Activated B cell treated with CpG ODN at 0.5 μM for 24 hours (primary cell): ENCODE data around the gene SIGLEC9. TPM values are rescaled to one million over a fixed set of nuclear protein-coding genes. Genes with fewer than 3 reads are reported as not detected.

ENCODE experiments used
- ATAC-seq: fragments of 200-7000 bp; cut with Tn5 transposase; one replicate; pipeline ENCODE4 v1.10.0; 2021; ENCODE audit warnings: low read depth, mild to moderate bottlenecking, moderate library complexity
- CTCF ChIA-PET: fragments of 350-600 bp; sonication (Branson Sonifier 250); formaldehyde crosslinking; loops from one replicate; lab custom pipeline; 2021; ENCODE audit warnings: antibody characterized with exemption; lab: Charles Lee
- POLR2A ChIA-PET: fragments of 350-600 bp; sonication (Branson Sonifier 250); formaldehyde crosslinking; loops from one replicate; lab custom pipeline; 2021; ENCODE audit warnings: antibody characterized with exemption; lab: Charles Lee
- DNase-seq: peaks from one replicate; pipeline ENCODE4 v3.0.0; 2022
- H3K27ac Mint-ChIP-seq: one replicate; pipeline ENCODE4 v1.8.0; 2020; ENCODE audit warnings: mixed read lengths
- H3K27me3 Mint-ChIP-seq: one replicate; pipeline ENCODE4 v1.8.0; 2021; ENCODE audit warnings: mixed read lengths
- H3K36me3 Mint-ChIP-seq: one replicate; pipeline ENCODE4 v1.8.0; 2021; ENCODE audit warnings: low read depth, mixed read lengths
- H3K4me1 Mint-ChIP-seq: one replicate; pipeline ENCODE4 v1.8.0; 2021; ENCODE audit warnings: mixed read lengths
- H3K4me3 Mint-ChIP-seq: one replicate; pipeline ENCODE4 v1.8.0; 2020; ENCODE audit warnings: mild to moderate bottlenecking, mixed read lengths
- H3K9me3 Mint-ChIP-seq: one replicate; pipeline ENCODE4 v1.8.0; 2020; ENCODE audit warnings: mixed read lengths
- CTCF ChIP-seq: fragments of 200-600 bp; IDR thresholded peaks from one replicate; pipeline ENCODE4 v1.8.0; 2022; ENCODE audit warnings: antibody characterized with exemption, mild to moderate bottlenecking
- intact Hi-C: fragments of 100-400 bp; cut with micrococcal nuclease; formaldehyde crosslinking; loops from one replicate; pipeline ENCODE4 v1.15.1; 2024
- total RNA-seq: library from RNA; stranded (reverse); gene quantifications from 2 replicates; pipeline ENCODE4 v1.2.3, GENCODE V29; 2022

SIGLEC9 gene
- total RNA-seq, 1 donor from 2014 or later = 0.29 TPM

- no peak for TF ChIP-seq CTCF
- intact Hi-C loops = no loop called here
- no peaks in the 10 kb centered on the region for H3K9me3 Mint-ChIP-seq
- ChIA-PET CTCF (no interaction called here), POLR2A (no interaction called here)
- no peaks in the 10 kb centered on the region for H3K36me3 Mint-ChIP-seq
- no peak for DNase-seq
- peaks cover 32% of the 10 kb centered on the region for H3K27me3 Mint-ChIP-seq
- H3K4me1 Mint-ChIP-seq = peaks cover 12% of the 10 kb centered on the region
- no peak overlapping the region for H3K4me3 Mint-ChIP-seq
- ATAC-seq = no peak
- H3K27ac Mint-ChIP-seq = no peak overlapping the region
These were observed 2.4 kb upstream of the SIGLEC9 start for GRCh38 chr19:51122112-51122981.

GRCh38 chr19:51123381-51123800 lies 1.3 kb upstream of the SIGLEC9 start:
- intact Hi-C loops = no loop called here
- H3K36me3 Mint-ChIP-seq = no peaks in the 10 kb centered on the region
- no peak overlapping the region for H3K4me3 Mint-ChIP-seq
- ChIA-PET CTCF (no interaction called here), POLR2A (no interaction called here)
- no peak for TF ChIP-seq CTCF
- peaks cover 12% of the 10 kb centered on the region for H3K4me1 Mint-ChIP-seq
- H3K9me3 Mint-ChIP-seq = no peaks in the 10 kb centered on the region
- H3K27ac Mint-ChIP-seq = no peak overlapping the region
- ATAC-seq = no peak
- DNase-seq = no peak
- peaks cover 29% of the 10 kb centered on the region for H3K27me3 Mint-ChIP-seq

- Mint-ChIP-seq H3K9me3 (no peaks in the 10 kb centered on the region), H3K4me1 (peaks cover 12% of the 10 kb centered on the region), H3K27ac (no peak overlapping the region)
These were observed 904 bp upstream of the SIGLEC9 start for GRCh38 chr19:51123802-51124201.

GRCh38 chr19:51124216-51124615 lies 490 bp upstream of the SIGLEC9 start:
- no peak for TF ChIP-seq CTCF
- DNase-seq (no peak), ATAC-seq (no peak)
- H3K27ac Mint-ChIP-seq = no peak overlapping the region
- POLR2A ChIA-PET = no interaction called here
- no peaks in the 10 kb centered on the region for H3K36me3 Mint-ChIP-seq
- intact Hi-C loops = no loop called here
- peaks cover 12% of the 10 kb centered on the region for H3K4me1 Mint-ChIP-seq
- H3K9me3 Mint-ChIP-seq = no peaks in the 10 kb centered on the region
- peaks cover 29% of the 10 kb centered on the region for H3K27me3 Mint-ChIP-seq
- CTCF ChIA-PET = no interaction called here
- H3K4me3 Mint-ChIP-seq = no peak overlapping the region

More at GRCh38 chr19:51123802-51124201, 904 bp upstream of the SIGLEC9 start:
- ChIA-PET CTCF (no interaction called here), POLR2A (no interaction called here)
- intact Hi-C loops = no loop called here
- no peak for DNase-seq
- no peak for TF ChIP-seq CTCF
- Mint-ChIP-seq H3K36me3 (no peaks in the 10 kb centered on the region), H3K4me3 (no peak overlapping the region), H3K27me3 (peaks cover 33% of the 10 kb centered on the region)
- no peak for ATAC-seq

- Mint-ChIP-seq H3K27ac (no peak overlapping the region), H3K4me1 (peaks cover 12% of the 10 kb centered on the region), H3K9me3 (no peaks in the 10 kb centered on the region), H3K36me3 (no peaks in the 10 kb centered on the region), H3K4me3 (no peak overlapping the region), H3K27me3 (peaks cover 36% of the 10 kb centered on the region)
- no peak for ATAC-seq
- ChIA-PET CTCF (no interaction called here), POLR2A (no interaction called here)
- DNase-seq = no peak
- intact Hi-C loops = no loop called here
- TF ChIP-seq CTCF = no peak
These were observed 842 bp downstream of the SIGLEC9 start for GRCh38 chr19:51125421-51126075.
